LNCaP clone FGC (cell line): ENCODE data around the gene SSTR3.

ENCODE experiments used
- DNase-seq: peaks from one replicate; pipeline ENCODE4 v3.0.0-alpha.2; 2011; ENCODE audit warnings: low read depth
- H3K4me3 ChIP-seq: 2 replicates; pipeline ENCODE4 v1.5.1; 2011; ENCODE audit warnings: mild to moderate bottlenecking, low read depth, low read length, control low read depth
- TF ChIP-seq, protein P1 (sequence below): IDR thresholded peaks from 2 replicates; pipeline ENCODE4 v1.5.1; 2012; ENCODE audit warnings: mild to moderate bottlenecking; ENCODE audit not compliant: control insufficient read depth, insufficient read depth; ENCODE audit errors: extremely low read depth

SSTR3 gene

GRCh38 chr22:37177221-37177620 is 35.1 kb downstream of the SSTR3 start:
- no peak for DNase-seq
- TF ChIP-seq, protein P1, sequence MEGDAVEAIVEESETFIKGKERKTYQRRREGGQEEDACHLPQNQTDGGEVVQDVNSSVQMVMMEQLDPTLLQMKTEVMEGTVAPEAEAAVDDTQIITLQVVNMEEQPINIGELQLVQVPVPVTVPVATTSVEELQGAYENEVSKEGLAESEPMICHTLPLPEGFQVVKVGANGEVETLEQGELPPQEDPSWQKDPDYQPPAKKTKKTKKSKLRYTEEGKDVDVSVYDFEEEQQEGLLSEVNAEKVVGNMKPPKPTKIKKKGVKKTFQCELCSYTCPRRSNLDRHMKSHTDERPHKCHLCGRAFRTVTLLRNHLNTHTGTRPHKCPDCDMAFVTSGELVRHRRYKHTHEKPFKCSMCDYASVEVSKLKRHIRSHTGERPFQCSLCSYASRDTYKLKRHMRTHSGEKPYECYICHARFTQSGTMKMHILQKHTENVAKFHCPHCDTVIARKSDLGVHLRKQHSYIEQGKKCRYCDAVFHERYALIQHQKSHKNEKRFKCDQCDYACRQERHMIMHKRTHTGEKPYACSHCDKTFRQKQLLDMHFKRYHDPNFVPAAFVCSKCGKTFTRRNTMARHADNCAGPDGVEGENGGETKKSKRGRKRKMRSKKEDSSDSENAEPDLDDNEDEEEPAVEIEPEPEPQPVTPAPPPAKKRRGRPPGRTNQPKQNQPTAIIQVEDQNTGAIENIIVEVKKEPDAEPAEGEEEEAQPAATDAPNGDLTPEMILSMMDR = no peak
- H3K4me3 ChIP-seq = no peak overlapping the region

GRCh38 chr22:37176464-37177061 is 35.7 kb downstream of the SSTR3 start:
- TF ChIP-seq, protein P1 = no peak
- H3K4me3 ChIP-seq = no peak overlapping the region
- no peak for DNase-seq

DNA sequence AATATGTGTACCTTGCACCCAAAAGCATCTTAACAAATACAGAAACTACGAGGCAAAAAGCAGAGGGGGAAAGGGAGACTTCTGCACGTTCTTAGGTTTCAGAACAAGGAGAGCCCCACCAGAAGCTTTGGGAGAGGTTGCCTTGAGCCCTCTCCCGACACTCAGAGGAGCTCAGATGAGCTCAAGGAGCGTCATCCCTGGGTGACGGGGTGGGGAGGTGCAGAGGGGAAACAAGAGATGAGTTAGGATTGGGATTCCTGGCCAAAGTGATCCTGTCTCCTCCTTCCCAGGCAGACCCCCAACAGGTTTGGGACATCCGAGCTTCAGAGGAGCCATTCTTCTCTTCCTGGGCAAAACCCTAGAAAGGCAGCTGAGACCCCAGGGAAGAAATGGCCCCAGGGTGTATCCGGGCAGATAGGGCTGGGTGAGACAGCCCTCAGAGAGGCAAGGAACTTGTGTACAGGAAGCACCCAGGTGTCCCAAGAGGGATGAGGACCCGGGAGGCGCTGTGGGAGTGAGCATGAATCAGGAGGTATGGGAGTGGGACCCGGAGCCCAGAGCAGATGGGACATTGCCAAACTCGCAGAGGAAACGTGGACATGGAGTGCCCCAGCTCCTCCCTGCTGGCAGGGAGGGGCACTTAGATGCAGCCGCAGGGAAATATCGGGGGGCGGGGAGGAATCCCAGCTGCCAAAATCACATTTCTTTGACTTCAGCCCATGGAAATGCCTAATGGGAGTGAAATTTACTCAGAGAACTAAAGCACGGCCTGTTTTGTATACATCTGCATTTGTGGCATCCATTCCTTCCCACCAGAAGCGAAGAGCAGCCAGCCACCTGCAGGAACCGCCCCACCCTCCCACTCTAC is 36.6 kb downstream of the SSTR3 start:
- DNase-seq = no peak
- TF ChIP-seq, protein P1 = no peak
- H3K4me3 ChIP-seq = no peak overlapping the region

GRCh38 chr22:37174964-37175363 is 37.3 kb downstream of the SSTR3 start:
- no peak overlapping the region for H3K4me3 ChIP-seq
- TF ChIP-seq, protein P1 = no peak
- no peak for DNase-seq

DNA sequence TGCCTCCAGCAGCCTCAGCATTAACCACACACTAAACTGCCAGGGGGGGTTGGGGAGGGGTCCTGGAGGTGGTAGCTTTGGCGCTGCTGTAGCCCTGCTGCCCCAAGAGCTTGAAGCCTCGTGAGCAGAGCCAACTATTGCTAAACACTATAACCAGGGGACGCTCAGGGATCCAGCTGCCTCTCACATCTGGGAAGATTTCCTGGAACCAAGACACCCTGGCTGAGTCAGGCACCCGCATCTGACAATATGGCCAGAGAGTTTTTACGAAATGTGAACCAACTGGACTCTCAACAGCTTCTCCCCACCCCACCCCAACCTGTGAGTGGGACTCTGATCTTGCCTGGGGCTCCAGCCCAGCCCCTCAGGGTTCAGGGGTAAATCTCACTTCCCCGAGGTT is 38.6 kb downstream of the SSTR3 start:
- TF ChIP-seq, protein P1 = no peak
- no peak overlapping the region for H3K4me3 ChIP-seq
- DNase-seq = no peak

DNA sequence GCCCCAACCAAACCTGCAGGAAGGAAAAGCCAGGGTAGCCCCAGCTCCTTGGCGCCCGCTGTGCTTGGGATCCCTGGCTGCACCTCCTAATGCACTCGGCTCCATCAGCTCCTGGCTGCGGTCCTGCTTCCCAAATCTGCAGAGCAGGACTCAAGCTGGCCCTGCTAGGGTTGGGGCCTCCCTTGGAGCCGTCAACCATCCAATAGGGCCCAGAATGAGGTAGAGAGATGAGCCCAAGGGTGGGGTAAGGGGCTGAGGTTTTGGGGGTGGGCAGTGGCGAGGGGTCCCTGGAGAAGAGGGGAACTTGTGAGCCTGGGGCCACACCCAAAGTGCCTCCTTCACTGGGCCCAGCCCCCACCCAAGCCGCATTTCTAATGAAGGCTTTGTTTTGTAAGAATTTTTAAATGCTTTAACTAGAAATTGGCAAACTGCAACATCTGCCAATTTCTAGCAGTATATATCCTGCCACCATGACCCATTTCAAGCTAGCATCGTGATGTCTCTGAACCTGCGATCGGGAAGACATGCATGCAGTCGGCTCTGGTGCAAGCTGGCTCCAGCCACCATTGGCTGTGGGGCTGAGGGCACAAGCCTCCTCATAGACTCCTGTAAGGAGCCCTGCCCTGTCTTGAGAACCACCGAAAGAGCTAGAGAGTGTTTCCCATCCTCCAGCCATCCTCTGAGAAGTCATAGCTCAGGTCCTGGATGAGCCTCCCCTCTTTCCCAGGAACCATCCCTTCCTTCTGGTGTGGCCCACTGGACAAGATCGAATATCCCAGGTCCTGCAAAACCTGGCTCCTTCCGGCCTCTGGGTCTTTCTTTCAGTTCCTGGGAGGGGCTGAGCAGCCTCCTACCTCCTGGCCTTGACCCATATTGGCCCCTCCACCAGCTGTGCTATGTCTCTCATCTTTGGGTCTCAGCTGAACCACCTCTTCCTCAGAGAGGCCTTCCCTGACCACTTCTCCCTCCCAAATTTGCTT is 39.7 kb downstream of the SSTR3 start:
- TF ChIP-seq, protein P1 = no peak
- no peak overlapping the region for H3K4me3 ChIP-seq
- no peak for DNase-seq
